Measurements from ENCODE around the gene GNG7.
"Not testable (repeated sequence)": the region's sequence is repeated elsewhere in the genome, so short reads cannot be mapped to it uniquely, and the experiment has no call there.

GRCh38 chr19:2518856-2519255 is 183.6 kb downstream of the GNG7 start:
- not testable (repeated sequence) for TF ChIP-seq EP300, CTCF, POLR2AphosphoS5 (IDR thresholded peaks at IDR 0.05)

Measured in suprapubic skin (tissue), 4 donors.